H1 (cell line): ENCODE results near the gene ZNF133.

ENCODE experiments used
- EZH2 ChIP-seq: fragments of 200-600 bp; sonication (generic); IDR thresholded peaks from 2 replicates; pipeline ENCODE4 v1.7.1; 2012; ENCODE audit warnings: low read depth, mild to moderate bottlenecking, moderate library complexity, low read length, inconsistent platforms; ENCODE audit not compliant: severe bottlenecking
- HDAC2 ChIP-seq, 2 experiments: fragments of 300-600 bp in 1 of 2; sonication (generic) in 1 of 2; IDR thresholded peaks; 2 replicates each; pipeline ENCODE4 v1.6.1; 2011 to 2012; ENCODE audit warnings: low read depth in 2 of 2, low read length in 2 of 2, mild to moderate bottlenecking in 2 of 2, moderate library complexity in 2 of 2, borderline replicate concordance in 1 of 2, inconsistent platforms in 1 of 2
- KDM5A ChIP-seq: fragments of 200-600 bp; IDR thresholded peaks from 2 replicates; pipeline ENCODE4 v1.7.1; 2012; ENCODE audit warnings: mild to moderate bottlenecking, low read length, inconsistent platforms, mixed read lengths
- NRF1 ChIP-seq: IDR thresholded peaks from 2 replicates; pipeline ENCODE4 v1.6.1; 2011; ENCODE audit warnings: mild to moderate bottlenecking, low read depth, low read length, improper control_type of control experiment
- POLR2A ChIP-seq, 2 experiments: IDR thresholded peaks; 1 replicate in 1 of 2; 2 replicates in 1 of 2; pipeline ENCODE4 v1.6.1; 2011; ENCODE audit warnings: low read depth in 2 of 2, low read length in 2 of 2, mild to moderate bottlenecking in 2 of 2; ENCODE audit errors: control extremely low read depth in 1 of 2
- SP1 ChIP-seq: IDR thresholded peaks from 2 replicates; pipeline ENCODE4 v1.6.1; 2011; ENCODE audit warnings: low read depth, low read length
- ZNF274 ChIP-seq: IDR thresholded peaks from 2 replicates; pipeline ENCODE4 v1.7.0; 2012; ENCODE audit warnings: low read length, borderline replicate concordance; ENCODE audit errors: extremely low read depth
- TF ChIP-seq, protein P1 (sequence below), 3 experiments: IDR thresholded peaks; 1 replicate in 2 of 3; 2 replicates in 1 of 3; pipeline versions ENCODE4 v1.5.1 to v1.6.1; 2011; ENCODE audit warnings: low read length in 3 of 3, mild to moderate bottlenecking in 3 of 3, inconsistent platforms in 2 of 3, low read depth in 1 of 3, moderate library complexity in 1 of 3; ENCODE audit not compliant: insufficient read depth in 1 of 3; ENCODE audit errors: control extremely low read depth in 1 of 3
- TF ChIP-seq, protein P2 (sequence below): IDR thresholded peaks from 2 replicates; pipeline ENCODE4 v1.6.1; 2011; ENCODE audit warnings: low read length, improper control_type of control experiment

DNA sequence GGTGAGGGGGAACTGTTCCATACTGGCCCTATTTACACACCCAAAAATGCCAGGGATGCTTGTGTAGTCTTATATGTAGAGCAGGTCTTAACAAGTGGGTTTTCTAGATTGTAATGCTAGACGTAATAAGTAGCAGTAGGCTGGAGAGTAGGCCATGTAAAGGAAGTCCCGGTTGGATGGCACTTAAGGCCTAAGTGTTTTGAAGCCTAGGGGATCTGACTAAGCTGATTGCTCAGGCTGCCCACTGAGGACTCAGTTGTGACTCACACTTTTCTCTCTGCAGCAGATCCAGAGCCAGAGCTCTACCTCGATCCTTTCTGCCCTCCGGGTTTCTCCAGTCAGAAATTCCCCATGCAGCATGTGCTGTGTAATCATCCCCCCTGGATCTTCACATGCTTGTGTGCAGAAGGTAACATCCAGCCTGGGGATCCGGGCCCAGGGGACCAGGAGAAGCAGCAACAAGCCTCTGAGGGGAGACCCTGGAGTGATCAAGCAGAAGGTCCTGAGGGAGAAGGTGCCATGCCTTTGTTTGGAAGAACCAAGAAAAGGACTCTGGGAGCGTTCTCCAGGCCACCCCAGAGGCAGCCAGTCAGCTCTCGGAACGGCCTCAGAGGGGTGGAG, 26.6 kb downstream of the ZNF133 start:
- TF ChIP-seq, protein P1, sequence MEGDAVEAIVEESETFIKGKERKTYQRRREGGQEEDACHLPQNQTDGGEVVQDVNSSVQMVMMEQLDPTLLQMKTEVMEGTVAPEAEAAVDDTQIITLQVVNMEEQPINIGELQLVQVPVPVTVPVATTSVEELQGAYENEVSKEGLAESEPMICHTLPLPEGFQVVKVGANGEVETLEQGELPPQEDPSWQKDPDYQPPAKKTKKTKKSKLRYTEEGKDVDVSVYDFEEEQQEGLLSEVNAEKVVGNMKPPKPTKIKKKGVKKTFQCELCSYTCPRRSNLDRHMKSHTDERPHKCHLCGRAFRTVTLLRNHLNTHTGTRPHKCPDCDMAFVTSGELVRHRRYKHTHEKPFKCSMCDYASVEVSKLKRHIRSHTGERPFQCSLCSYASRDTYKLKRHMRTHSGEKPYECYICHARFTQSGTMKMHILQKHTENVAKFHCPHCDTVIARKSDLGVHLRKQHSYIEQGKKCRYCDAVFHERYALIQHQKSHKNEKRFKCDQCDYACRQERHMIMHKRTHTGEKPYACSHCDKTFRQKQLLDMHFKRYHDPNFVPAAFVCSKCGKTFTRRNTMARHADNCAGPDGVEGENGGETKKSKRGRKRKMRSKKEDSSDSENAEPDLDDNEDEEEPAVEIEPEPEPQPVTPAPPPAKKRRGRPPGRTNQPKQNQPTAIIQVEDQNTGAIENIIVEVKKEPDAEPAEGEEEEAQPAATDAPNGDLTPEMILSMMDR (IDR thresholded peaks at IDR 0.05; ENCODE audit: control extremely low read depth in 1 of 3, insufficient read depth in 1 of 3, low read depth in 1 of 3, low read length in 3 of 3): no peak
- TF ChIP-seq POLR2A (IDR thresholded peaks at IDR 0.05; ENCODE audit: control extremely low read depth in 1 of 2, low read depth in 2 of 2, low read length in 2 of 2) (no peak), HDAC2 (IDR thresholded peaks at IDR 0.05; ENCODE audit: borderline replicate concordance in 1 of 2, low read depth in 2 of 2, low read length in 2 of 2) (no peak), NRF1 (no peak), EZH2 (no peak), SP1 (no peak), ZNF274 (no peak), KDM5A (no peak)
- TF ChIP-seq, protein P2, sequence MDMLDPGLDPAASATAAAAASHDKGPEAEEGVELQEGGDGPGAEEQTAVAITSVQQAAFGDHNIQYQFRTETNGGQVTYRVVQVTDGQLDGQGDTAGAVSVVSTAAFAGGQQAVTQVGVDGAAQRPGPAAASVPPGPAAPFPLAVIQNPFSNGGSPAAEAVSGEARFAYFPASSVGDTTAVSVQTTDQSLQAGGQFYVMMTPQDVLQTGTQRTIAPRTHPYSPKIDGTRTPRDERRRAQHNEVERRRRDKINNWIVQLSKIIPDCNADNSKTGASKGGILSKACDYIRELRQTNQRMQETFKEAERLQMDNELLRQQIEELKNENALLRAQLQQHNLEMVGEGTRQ: no peak
